Measurements from ENCODE around the gene C7orf33. TPM values are rescaled to one million over a fixed set of nuclear protein-coding genes. Genes with fewer than 3 reads are reported as not detected.
"Not testable (repeated sequence)": the region's sequence is repeated elsewhere in the genome, so short reads cannot be mapped to it uniquely, and the experiment has no call there.

C7orf33 gene
- total RNA-seq, 1 donor from 2014 or later, result not detected

DNA sequence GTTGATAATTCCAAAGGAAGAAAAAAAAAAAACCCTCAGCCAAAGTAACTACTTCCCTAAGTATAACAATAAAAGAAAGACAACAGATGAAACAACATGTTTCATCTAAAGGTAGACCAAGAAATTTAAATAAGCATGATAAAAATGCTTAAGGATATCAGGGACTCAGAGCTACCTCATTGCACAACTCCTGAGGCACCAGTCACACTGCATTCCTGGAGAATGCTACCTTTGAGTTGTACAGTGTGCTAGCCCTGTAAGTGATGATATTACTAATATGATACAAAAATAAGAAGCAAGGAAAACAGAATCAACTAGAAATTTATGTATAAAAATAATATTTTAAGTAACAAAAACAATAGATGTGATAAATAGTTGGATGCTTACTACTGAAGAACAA is 29.5 kb upstream of the C7orf33 start:
- no peaks in the 10 kb centered on the region for H3K27me3 ChIP-seq (ENCODE audit: control insufficient read depth in 3 of 3, insufficient read depth in 3 of 3, low read length in 3 of 3)

GRCh38 chr7:148563583-148564274 is 26.8 kb upstream of the C7orf33 start:
- Histone ChIP-seq H3K9me3 (ENCODE audit: control insufficient read depth in 3 of 3, low read length in 3 of 3) (peaks cover 0 to 3% (median 0%) of the 10 kb centered on the region in 3 donors), H3K27me3 (ENCODE audit: control insufficient read depth in 3 of 3, insufficient read depth in 3 of 3, low read length in 3 of 3) (no peaks in the 10 kb centered on the region), H3K4me1 (ENCODE audit: control insufficient read depth in 3 of 3, insufficient read depth in 3 of 3, low read length in 3 of 3) (peaks cover 0 to 5% (median 0%) of the 10 kb centered on the region in 3 donors), H3K9ac (ENCODE audit: low read depth in 1 of 3, low read length in 3 of 3) (no peak overlapping the region), H3K36me3 (ENCODE audit: control insufficient read depth in 3 of 3, insufficient read depth in 3 of 3, low read length in 3 of 3) (no peaks in the 10 kb centered on the region), H3K27ac (ENCODE audit: low read depth, low read length) (no peak overlapping the region), H3K4me3 (ENCODE audit: low read length in 3 of 3) (no peak overlapping the region)

More for the DNA sequence above, 29.5 kb upstream of the C7orf33 start:
- no peak overlapping the region for H3K4me3 ChIP-seq (ENCODE audit: low read length in 3 of 3)
- H3K27ac ChIP-seq (ENCODE audit: low read depth, low read length), result no peak overlapping the region
- H3K4me1 ChIP-seq (ENCODE audit: control insufficient read depth in 3 of 3, insufficient read depth in 3 of 3, low read length in 3 of 3), result peaks cover 0 to 5% (median 0%) of the 10 kb centered on the region in 3 donors
- H3K9ac ChIP-seq (ENCODE audit: low read depth in 1 of 3, low read length in 3 of 3), result no peak overlapping the region
- H3K9me3 ChIP-seq (ENCODE audit: control insufficient read depth in 3 of 3, low read length in 3 of 3), result peaks cover 0 to 3% (median 0%) of the 10 kb centered on the region in 3 donors
- no peaks in the 10 kb centered on the region for H3K36me3 ChIP-seq (ENCODE audit: control insufficient read depth in 3 of 3, insufficient read depth in 3 of 3, low read length in 3 of 3)

GRCh38 chr7:148564275-148564951 is 26.2 kb upstream of the C7orf33 start:
- H3K27ac ChIP-seq (ENCODE audit: low read depth, low read length); H3K4me3 ChIP-seq (ENCODE audit: low read length in 3 of 3); H3K36me3 ChIP-seq (ENCODE audit: control insufficient read depth in 3 of 3, insufficient read depth in 3 of 3, low read length in 3 of 3); H3K27me3 ChIP-seq (ENCODE audit: control insufficient read depth in 3 of 3, insufficient read depth in 3 of 3, low read length in 3 of 3); H3K9ac ChIP-seq (ENCODE audit: low read depth in 1 of 3, low read length in 3 of 3); H3K9me3 ChIP-seq (ENCODE audit: control insufficient read depth in 3 of 3, low read length in 3 of 3); H3K4me1 ChIP-seq (ENCODE audit: control insufficient read depth in 3 of 3, insufficient read depth in 3 of 3, low read length in 3 of 3): not testable (repeated sequence)

DNA sequence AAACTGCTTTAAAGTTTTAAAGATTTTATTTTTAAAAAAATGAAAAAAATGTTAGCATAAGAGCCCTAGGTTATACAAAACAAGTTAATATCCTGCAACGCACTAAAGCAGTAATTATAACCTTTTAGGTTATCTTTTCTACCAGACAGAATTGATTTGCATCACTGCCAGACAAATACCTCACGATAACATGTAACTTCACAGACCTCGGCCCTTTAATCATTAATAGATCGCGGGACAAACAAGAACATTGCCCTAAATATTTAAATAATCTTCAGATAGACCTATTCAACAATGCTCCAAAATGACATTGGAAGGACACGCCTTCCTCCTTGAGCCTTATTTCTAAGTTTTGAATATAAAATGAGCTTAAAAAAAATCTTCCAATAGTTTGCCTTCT is 23.8 kb upstream of the C7orf33 start:
- Histone ChIP-seq H3K4me3 (ENCODE audit: low read length in 3 of 3) (no peak overlapping the region), H3K9me3 (ENCODE audit: control insufficient read depth in 3 of 3, low read length in 3 of 3) (no peaks in the 10 kb centered on the region), H3K27ac (ENCODE audit: low read depth, low read length) (no peak overlapping the region), H3K4me1 (ENCODE audit: control insufficient read depth in 3 of 3, insufficient read depth in 3 of 3, low read length in 3 of 3) (peaks cover 0 to 5% (median 0%) of the 10 kb centered on the region in 3 donors), H3K27me3 (ENCODE audit: control insufficient read depth in 3 of 3, insufficient read depth in 3 of 3, low read length in 3 of 3) (no peaks in the 10 kb centered on the region), H3K36me3 (ENCODE audit: control insufficient read depth in 3 of 3, insufficient read depth in 3 of 3, low read length in 3 of 3) (no peaks in the 10 kb centered on the region), H3K9ac (ENCODE audit: low read depth in 1 of 3, low read length in 3 of 3) (no peak overlapping the region)

DNA sequence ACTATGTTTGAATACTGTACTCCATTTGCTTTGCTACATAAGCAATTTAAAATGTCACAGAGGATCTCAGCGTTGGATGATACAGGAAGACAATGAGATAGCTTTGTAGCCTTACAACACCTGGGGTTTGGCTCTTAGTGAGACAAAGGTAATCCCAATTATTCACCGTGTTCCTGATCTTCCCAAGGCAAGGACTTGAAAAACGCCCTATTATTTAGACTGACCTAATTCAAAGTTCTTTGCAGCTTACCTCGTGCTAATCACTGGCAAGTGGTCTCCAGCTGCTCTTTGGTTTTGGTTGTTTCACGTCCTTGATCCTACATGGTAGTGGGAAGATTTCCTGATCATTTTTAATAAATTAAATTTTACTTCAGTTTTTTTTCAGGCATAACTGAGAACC is 23.0 kb upstream of the C7orf33 start:
- Histone ChIP-seq H3K9me3 (ENCODE audit: control insufficient read depth in 3 of 3, low read length in 3 of 3) (no peaks in the 10 kb centered on the region), H3K27ac (ENCODE audit: low read depth, low read length) (no peak overlapping the region), H3K27me3 (ENCODE audit: control insufficient read depth in 3 of 3, insufficient read depth in 3 of 3, low read length in 3 of 3) (no peaks in the 10 kb centered on the region), H3K36me3 (ENCODE audit: control insufficient read depth in 3 of 3, insufficient read depth in 3 of 3, low read length in 3 of 3) (no peaks in the 10 kb centered on the region), H3K9ac (ENCODE audit: low read depth in 1 of 3, low read length in 3 of 3) (no peak overlapping the region), H3K4me3 (ENCODE audit: low read length in 3 of 3) (no peak overlapping the region), H3K4me1 (ENCODE audit: control insufficient read depth in 3 of 3, insufficient read depth in 3 of 3, low read length in 3 of 3) (peaks cover 0 to 5% (median 0%) of the 10 kb centered on the region in 3 donors)

GRCh38 chr7:148570510-148570909 is 20.1 kb upstream of the C7orf33 start:
- no peak overlapping the region for H3K4me3 ChIP-seq (ENCODE audit: low read length in 3 of 3)
- H3K27ac ChIP-seq (ENCODE audit: low read depth, low read length), result no peak overlapping the region
- no peak overlapping the region for H3K9ac ChIP-seq (ENCODE audit: low read depth in 1 of 3, low read length in 3 of 3)
- no peaks in the 10 kb centered on the region for H3K27me3 ChIP-seq (ENCODE audit: control insufficient read depth in 3 of 3, insufficient read depth in 3 of 3, low read length in 3 of 3)
- H3K9me3 ChIP-seq (ENCODE audit: control insufficient read depth in 3 of 3, low read length in 3 of 3), result no peaks in the 10 kb centered on the region
- H3K36me3 ChIP-seq (ENCODE audit: control insufficient read depth in 3 of 3, insufficient read depth in 3 of 3, low read length in 3 of 3), result no peaks in the 10 kb centered on the region
- H3K4me1 ChIP-seq (ENCODE audit: control insufficient read depth in 3 of 3, insufficient read depth in 3 of 3, low read length in 3 of 3), result no peaks in the 10 kb centered on the region

GRCh38 chr7:148570973-148571372 is 19.6 kb upstream of the C7orf33 start:
- H3K27ac ChIP-seq (ENCODE audit: low read depth, low read length); H3K4me3 ChIP-seq (ENCODE audit: low read length in 3 of 3); H3K9ac ChIP-seq (ENCODE audit: low read depth in 1 of 3, low read length in 3 of 3); H3K27me3 ChIP-seq (ENCODE audit: control insufficient read depth in 3 of 3, insufficient read depth in 3 of 3, low read length in 3 of 3); H3K4me1 ChIP-seq (ENCODE audit: control insufficient read depth in 3 of 3, insufficient read depth in 3 of 3, low read length in 3 of 3); H3K36me3 ChIP-seq (ENCODE audit: control insufficient read depth in 3 of 3, insufficient read depth in 3 of 3, low read length in 3 of 3); H3K9me3 ChIP-seq (ENCODE audit: control insufficient read depth in 3 of 3, low read length in 3 of 3): not testable (repeated sequence)

- Histone ChIP-seq H3K9me3 (ENCODE audit: control insufficient read depth in 3 of 3, low read length in 3 of 3) (no peaks in the 10 kb centered on the region), H3K27me3 (ENCODE audit: control insufficient read depth in 3 of 3, insufficient read depth in 3 of 3, low read length in 3 of 3) (no peaks in the 10 kb centered on the region), H3K9ac (ENCODE audit: low read depth in 1 of 3, low read length in 3 of 3) (no peak overlapping the region), H3K4me1 (ENCODE audit: control insufficient read depth in 3 of 3, insufficient read depth in 3 of 3, low read length in 3 of 3) (peaks cover 0 to 2% (median 0%) of the 10 kb centered on the region in 3 donors), H3K4me3 (ENCODE audit: low read length in 3 of 3) (no peak overlapping the region), H3K27ac (ENCODE audit: low read depth, low read length) (no peak overlapping the region), H3K36me3 (ENCODE audit: control insufficient read depth in 3 of 3, insufficient read depth in 3 of 3, low read length in 3 of 3) (no peaks in the 10 kb centered on the region)
Observed at GRCh38 chr7:148571381-148571780, 19.2 kb upstream of the C7orf33 start.

DNA sequence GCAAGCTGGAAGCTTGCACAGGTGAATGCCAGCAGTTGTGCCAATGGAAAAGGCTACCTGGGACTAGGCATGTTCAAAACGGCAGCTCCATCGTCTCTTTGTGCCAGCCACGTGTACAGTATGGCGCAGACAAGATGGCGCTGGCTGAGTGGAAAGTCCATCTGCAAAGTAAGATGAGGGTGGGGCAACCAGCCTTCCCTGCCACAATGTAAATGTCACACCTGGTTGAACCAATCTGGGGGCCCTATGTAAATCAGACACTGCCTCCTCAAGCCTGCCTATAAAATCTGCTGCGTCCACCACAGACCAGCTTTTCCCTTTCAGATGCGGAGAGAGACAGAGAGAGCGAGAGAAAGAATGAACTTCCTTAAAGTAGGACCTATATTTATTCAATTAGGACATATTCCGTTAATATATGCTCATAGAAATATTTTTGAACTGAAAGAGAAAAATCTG is 18.5 kb upstream of the C7orf33 start:
- no peaks in the 10 kb centered on the region for H3K9me3 ChIP-seq (ENCODE audit: control insufficient read depth in 3 of 3, low read length in 3 of 3)
- no peak overlapping the region for H3K27ac ChIP-seq (ENCODE audit: low read depth, low read length)
- H3K4me3 ChIP-seq (ENCODE audit: low read length in 3 of 3), result no peak overlapping the region
- no peak overlapping the region for H3K9ac ChIP-seq (ENCODE audit: low read depth in 1 of 3, low read length in 3 of 3)
- H3K27me3 ChIP-seq (ENCODE audit: control insufficient read depth in 3 of 3, insufficient read depth in 3 of 3, low read length in 3 of 3), result no peaks in the 10 kb centered on the region
- H3K4me1 ChIP-seq (ENCODE audit: control insufficient read depth in 3 of 3, insufficient read depth in 3 of 3, low read length in 3 of 3), result peaks cover 0 to 2% (median 0%) of the 10 kb centered on the region in 3 donors
- H3K36me3 ChIP-seq (ENCODE audit: control insufficient read depth in 3 of 3, insufficient read depth in 3 of 3, low read length in 3 of 3), result no peaks in the 10 kb centered on the region

- not testable (repeated sequence) for H3K4me1 ChIP-seq (ENCODE audit: control insufficient read depth in 3 of 3, insufficient read depth in 3 of 3, low read length in 3 of 3); H3K9ac ChIP-seq (ENCODE audit: low read depth in 1 of 3, low read length in 3 of 3); H3K27ac ChIP-seq (ENCODE audit: low read depth, low read length); H3K9me3 ChIP-seq (ENCODE audit: control insufficient read depth in 3 of 3, low read length in 3 of 3); H3K27me3 ChIP-seq (ENCODE audit: control insufficient read depth in 3 of 3, insufficient read depth in 3 of 3, low read length in 3 of 3); H3K4me3 ChIP-seq (ENCODE audit: low read length in 3 of 3); H3K36me3 ChIP-seq (ENCODE audit: control insufficient read depth in 3 of 3, insufficient read depth in 3 of 3, low read length in 3 of 3)
Observed at GRCh38 chr7:148573581-148573980, 17.0 kb upstream of the C7orf33 start.
